Mesenteric fat pad (tissue), 1 donor: ENCODE results near the gene TRIP10. TPM values are rescaled to one million over a fixed set of nuclear protein-coding genes. Genes with fewer than 3 reads are reported as not detected.
"Not testable (repeated sequence)": the region's sequence is repeated elsewhere in the genome, so short reads cannot be mapped to it uniquely, and the experiment has no call there.

Experiments used
- DNase-seq: peaks from one replicate; pipeline ENCODE4 v3.0.0-alpha.2; 2020; ENCODE audit warnings: low spot score
- microRNA-seq: library from miRNA; unstranded; fragments of <30 nt; microRNA quantifications from one replicate; pipeline ENCODE4 v1.2.0, GENCODE V29; 2020; ENCODE audit warnings: borderline number of aligned reads
- total RNA-seq: library from RNA; stranded (reverse); fragmentation: NEBNext Ultra II Directional; extraction: Animal tissue kit (Norgen Biotek cat#: 25700); gene quantifications from one replicate; pipeline ENCODE4 v1.2.1, GENCODE V29; 2021
- donor health status: DM: yes; HTN: yes; CAD: no.

Gene TRIP10
- total RNA-seq, 1 donor from 2014 or later, result 88.3 TPM

DNA sequence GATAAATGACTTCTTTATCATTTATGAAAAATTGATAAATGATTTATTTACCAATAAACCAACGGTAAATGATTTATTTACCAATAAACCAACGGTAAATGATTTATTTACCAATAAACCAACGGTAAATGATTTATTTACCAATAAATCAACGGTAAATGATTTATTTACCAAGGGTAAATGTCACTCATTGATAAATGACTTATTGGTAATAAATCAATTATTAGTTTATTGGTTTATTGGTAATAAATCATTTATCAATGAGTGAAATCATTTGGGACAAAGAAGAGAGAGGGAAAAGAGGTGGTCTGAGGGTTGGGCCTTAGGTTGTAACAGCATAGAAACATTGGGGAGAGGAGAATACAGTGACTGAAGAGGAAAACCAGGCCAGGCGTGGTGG lies 54.5 kb downstream of the TRIP10 start:
- no peak for DNase-seq

DNA sequence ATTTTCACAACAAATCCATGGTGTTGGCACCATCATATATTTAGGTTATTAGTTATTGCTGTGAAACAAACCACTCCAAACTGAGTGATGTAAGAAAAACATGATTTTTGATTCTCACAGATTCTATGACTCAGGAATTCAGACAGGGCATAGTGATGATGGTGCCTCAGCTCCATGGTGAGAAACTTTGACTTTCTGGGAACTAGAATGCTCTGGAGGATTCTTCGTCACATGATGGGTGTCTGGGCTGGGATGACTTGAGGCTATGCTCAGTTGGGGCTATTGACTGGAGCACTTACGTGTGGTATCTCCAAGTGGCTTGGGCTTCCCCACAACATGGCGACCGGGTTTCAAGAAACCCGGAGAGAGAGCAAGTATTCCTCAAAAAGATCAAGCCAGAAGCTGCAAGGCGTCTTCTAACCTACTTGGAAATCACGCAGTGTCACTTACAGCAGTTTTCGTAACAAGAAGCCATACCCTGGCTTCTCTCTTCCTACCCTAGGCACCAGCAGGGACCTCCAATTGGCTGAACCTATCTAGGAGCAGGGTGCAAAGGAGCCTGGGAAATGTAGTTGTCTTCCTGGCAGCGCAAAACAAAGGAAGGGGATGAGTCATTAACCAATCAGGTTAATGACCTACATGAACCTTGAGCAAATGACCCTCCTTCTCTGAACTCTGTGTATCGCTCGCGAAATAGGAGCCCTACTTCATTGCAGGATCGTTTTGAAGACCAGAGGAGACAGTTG lies 55.4 kb downstream of the TRIP10 start:
- no peak for DNase-seq

DNA sequence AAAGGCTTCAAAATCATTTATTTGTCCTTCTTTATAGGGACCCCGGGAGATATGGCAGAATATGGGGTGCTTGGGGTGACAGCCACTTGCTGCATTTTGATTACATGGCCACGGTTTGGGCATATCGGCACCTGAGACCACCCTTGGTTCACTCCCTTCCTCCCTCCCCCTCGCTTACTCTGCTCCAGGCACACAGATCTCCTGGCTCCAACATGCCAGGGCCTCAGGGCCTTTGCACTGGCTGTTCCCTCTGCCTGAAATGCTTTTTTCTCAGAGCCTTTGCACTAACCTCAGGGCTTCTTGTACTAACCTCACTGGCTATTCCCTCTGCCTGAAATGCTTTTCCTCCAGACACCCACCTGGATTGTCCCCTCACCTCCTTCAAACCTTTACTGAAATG lies 56.8 kb downstream of the TRIP10 start:
- no peak for DNase-seq

DNA sequence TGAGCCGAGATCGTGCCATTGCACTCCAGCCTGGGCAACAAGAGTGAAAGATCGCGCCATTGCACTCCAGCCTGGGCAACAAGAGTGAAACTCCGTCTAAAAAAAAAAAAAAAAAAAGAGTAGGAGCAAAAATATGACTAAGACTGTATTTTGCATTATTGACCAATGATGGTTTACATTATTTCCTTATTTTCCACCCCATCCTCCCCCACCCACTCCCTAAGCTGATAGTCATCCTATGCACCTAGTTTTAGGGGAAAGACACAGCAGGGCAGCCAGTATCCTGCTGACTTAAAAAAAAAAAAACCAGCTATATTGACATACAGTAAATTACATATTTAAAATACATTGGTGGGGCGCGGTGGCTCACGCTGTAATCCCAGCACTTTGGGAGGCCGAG lies 58.2 kb downstream of the TRIP10 start:
- DNase-seq, result no peak

GRCh38 chr19:6800160-6800790 lies 60.8 kb downstream of the TRIP10 start:
- not testable (repeated sequence) for DNase-seq

DNA sequence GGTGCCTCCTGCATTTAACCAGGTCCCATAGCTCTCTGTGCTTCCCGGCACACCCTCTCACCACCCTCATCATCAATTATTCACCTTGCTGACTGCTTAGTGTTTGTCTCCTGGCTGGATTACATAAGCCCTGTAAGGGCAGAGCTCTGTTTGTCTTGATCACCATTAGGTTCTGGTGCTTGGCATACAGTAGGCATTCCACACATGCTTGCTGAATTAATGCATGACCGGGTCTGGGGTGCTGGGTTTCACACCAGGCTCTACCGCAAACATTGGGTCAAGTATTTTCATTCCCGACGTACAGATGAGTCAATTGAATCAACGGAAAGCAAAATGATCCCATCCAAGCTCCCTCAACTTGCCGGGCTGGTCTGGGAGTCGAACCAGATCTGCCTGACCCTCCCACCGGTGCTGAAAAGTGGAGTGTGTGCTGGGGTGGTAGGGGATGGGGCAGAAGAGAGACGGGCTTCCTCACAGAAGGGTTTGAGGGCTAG lies 61.6 kb downstream of the TRIP10 start:
- no peak for DNase-seq

Small RNAs within 50 kb of the gene (microRNA-seq; reads per million reads assigned to microRNA genes)
- gene MIR6791, result not detected

Other genes starting within 250 kb of the TRIP10 start
- gene TUBB4A, start 237.4 kb upstream of the TRIP10 start, total RNA-seq, result 0.48 TPM
- 1.8 TPM for gene TNFSF9, start 208.7 kb upstream of the TRIP10 start, total RNA-seq
- gene CD70, start 148.5 kb upstream of the TRIP10 start, total RNA-seq, result not detected
- gene TNFSF14, start 69.5 kb upstream of the TRIP10 start, total RNA-seq, result 4.5 TPM
- 1,009 TPM for gene C3, start 19.0 kb upstream of the TRIP10 start, total RNA-seq
- 55.4 TPM for gene GPR108, start 2.1 kb upstream of the TRIP10 start, total RNA-seq
- 0.55 TPM for gene SH2D3A, start 27.8 kb downstream of the TRIP10 start, total RNA-seq
- 16.4 TPM for gene VAV1, start 33.0 kb downstream of the TRIP10 start, total RNA-seq
- 2.4 TPM for gene ADGRE1, start 147.9 kb downstream of the TRIP10 start, total RNA-seq